Memory B cell (primary cell): ENCODE results near the gene WDR64.
"Not testable (repeated sequence)": the region's sequence is repeated elsewhere in the genome, so short reads cannot be mapped to it uniquely, and the experiment has no call there.

Experiments used
- ATAC-seq: fragments of 150-1000 bp; cut with Tn5 transposase; 2 replicates; pipeline ENCODE4 v1.10.0; 2021; ENCODE audit warnings: low read depth, mild to moderate bottlenecking, moderate library complexity
- DNase-seq, 2 donors: peaks; one replicate each; pipeline ENCODE4 v3.0.0; 2022; ENCODE audit warnings: low spot score in 2 of 2
- H3K27ac Mint-ChIP-seq: one replicate; pipeline ENCODE4 v1.8.0; 2022; ENCODE audit warnings: mild to moderate bottlenecking, moderate library complexity, mixed read lengths
- H3K27me3 Mint-ChIP-seq: one replicate; pipeline ENCODE4 v1.8.0; 2022; ENCODE audit warnings: mixed read lengths
- H3K36me3 Mint-ChIP-seq: one replicate; pipeline ENCODE4 v1.8.0; 2022; ENCODE audit warnings: mild to moderate bottlenecking, mixed read lengths
- H3K4me1 Mint-ChIP-seq: one replicate; pipeline ENCODE4 v1.8.0; 2022; ENCODE audit warnings: mixed read lengths
- H3K4me3 Mint-ChIP-seq: one replicate; pipeline ENCODE4 v1.8.0; 2022; ENCODE audit warnings: mild to moderate bottlenecking, moderate library complexity, mixed read lengths
- H3K9me3 Mint-ChIP-seq: one replicate; pipeline ENCODE4 v1.8.0; 2022; ENCODE audit warnings: mixed read lengths

Gene WDR64

DNA sequence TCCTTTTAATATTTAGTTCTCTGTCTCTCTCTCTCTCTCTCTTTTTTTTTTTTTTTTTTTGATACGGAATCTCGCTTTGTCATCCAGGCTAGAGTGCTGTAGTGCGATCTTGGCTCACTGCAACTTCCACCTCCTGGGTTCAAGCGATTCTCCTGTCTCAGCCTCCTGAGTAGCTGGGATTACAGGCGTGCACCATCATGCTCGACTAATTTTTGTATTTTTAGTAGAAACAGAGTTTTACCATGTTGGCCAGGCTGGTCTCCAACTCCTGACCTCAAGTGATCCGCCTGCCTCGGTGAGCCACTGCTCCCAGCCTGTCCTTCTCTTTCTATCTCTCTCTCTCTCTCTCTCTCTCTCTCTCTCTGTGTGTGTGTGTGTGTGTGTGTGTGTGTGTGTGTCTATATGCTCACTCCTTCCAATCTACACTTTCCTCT lies 83.4 kb downstream of the WDR64 start:
- H3K4me1 Mint-ChIP-seq, H3K4me3 Mint-ChIP-seq, H3K9me3 Mint-ChIP-seq, H3K27me3 Mint-ChIP-seq, H3K27ac Mint-ChIP-seq, ATAC-seq, H3K36me3 Mint-ChIP-seq, DNase-seq: not testable (repeated sequence)

DNA sequence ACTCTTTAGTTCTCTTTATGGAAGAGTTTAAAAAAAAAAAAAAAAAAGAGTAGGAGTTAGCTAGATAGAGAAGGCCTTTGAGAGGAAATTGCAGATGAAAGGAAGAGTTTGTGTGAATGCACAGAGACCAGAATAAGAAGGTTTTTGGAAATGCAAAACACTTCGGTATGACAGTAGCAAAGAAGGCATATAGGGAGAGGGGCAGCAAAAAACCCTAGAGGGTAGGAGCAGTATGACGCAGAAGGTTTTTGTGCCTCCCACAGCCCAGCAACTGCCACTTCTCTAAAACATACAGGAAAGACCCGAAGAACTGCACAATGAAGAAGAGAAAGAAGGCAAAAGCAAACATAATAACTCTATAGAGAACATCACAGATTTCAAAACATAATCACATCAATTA lies 84.3 kb downstream of the WDR64 start:
- Mint-ChIP-seq H3K27me3 (peaks cover 4% of the 10 kb centered on the region), H3K9me3 (no peaks in the 10 kb centered on the region), H3K36me3 (no peaks in the 10 kb centered on the region), H3K4me3 (no peak overlapping the region), H3K4me1 (peaks cover 2% of the 10 kb centered on the region), H3K27ac (no peak overlapping the region)
- no peak for DNase-seq
- ATAC-seq = no peak

DNA sequence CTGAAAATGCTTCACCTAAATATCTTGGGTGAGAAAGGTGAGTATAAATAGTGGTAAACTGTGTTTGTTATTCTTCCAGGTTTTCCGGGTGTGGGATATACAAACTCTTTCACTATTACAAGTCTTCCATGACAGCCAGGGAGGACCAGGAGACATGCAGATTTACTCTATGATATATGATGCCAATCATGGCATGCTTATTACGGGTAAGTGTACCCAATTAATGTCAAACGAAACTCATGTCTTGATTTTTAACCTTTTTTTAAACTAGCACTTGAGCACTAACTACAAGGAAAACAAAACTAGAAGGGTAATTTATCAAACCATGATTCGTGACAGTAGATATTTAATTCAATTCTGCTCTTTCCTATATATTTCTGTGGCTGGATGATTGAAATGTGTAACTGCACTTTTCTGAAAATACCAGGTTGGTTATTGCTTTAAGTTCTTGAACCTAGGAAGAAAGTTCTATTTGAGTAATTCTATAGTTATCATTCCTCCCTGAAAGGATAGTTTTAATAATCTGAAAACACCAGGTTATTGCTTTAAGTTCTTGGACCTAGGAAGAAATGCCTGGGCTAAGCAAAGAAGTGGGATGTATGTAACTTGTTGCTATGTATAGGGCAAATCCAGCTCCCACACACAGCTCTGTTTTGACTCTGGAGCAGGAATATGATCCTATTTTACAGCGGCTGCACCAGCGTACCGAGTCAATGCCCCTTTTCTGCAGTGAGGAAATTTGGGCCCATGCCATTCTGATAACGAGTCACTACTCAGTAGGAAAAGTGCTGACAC lies 86.4 kb downstream of the WDR64 start:
- no peak overlapping the region for H3K4me3 Mint-ChIP-seq
- H3K4me1 Mint-ChIP-seq = peaks cover 4% of the 10 kb centered on the region
- ATAC-seq (no peak), DNase-seq (no peak)
- H3K36me3 Mint-ChIP-seq = no peaks in the 10 kb centered on the region
- no peaks in the 10 kb centered on the region for H3K9me3 Mint-ChIP-seq
- peaks cover 6% of the 10 kb centered on the region for H3K27me3 Mint-ChIP-seq
- H3K27ac Mint-ChIP-seq = no peak overlapping the region

DNA sequence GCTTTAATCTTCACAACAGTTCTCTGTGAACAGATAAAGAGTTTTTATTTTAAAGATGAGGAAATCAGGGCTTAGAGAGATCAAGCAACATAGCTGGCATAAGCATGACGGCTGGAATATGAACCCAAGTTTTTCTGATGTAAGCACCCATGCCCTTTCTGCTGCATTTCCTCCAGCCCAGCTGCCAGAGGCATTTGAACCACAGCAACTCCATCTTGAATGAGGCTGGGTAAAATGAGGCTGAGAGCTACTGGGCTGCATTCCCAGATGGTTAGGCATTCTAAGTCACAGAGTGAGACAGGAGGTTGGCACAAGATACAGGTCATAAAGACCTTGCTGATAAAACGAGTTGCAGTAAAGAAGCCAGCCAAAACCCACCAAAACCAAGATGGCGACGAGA lies 90.0 kb downstream of the WDR64 start:
- H3K9me3 Mint-ChIP-seq = no peaks in the 10 kb centered on the region
- no peaks in the 10 kb centered on the region for H3K36me3 Mint-ChIP-seq
- peaks cover 10% of the 10 kb centered on the region for H3K27me3 Mint-ChIP-seq
- DNase-seq = no peak
- H3K4me1 Mint-ChIP-seq = peaks cover 2% of the 10 kb centered on the region
- ATAC-seq = no peak
- no peak overlapping the region for H3K4me3 Mint-ChIP-seq
- H3K27ac Mint-ChIP-seq = no peak overlapping the region

DNA sequence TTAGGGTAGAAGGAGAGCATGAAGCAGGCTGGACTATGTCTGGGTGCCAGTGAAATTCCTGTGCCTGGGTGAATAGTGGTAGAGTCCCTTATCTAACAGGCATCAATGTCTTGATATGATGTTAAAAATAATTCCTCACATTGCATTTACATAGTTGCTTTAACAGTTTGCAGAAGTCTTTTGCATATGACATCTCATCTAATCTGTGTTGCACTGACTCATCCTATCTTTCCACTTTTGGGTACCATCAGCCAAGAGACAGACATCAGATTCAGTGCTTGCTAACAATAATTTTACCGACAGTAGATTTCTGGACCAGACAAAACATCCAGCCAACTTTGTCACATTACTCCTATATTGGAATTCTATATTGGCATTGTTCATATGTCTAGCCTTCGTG lies 92.5 kb downstream of the WDR64 start:
- Mint-ChIP-seq H3K27ac (no peak overlapping the region), H3K4me3 (no peak overlapping the region), H3K4me1 (peaks cover 2% of the 10 kb centered on the region), H3K27me3 (peaks cover 13% of the 10 kb centered on the region), H3K9me3 (no peaks in the 10 kb centered on the region), H3K36me3 (no peaks in the 10 kb centered on the region)
- no peak for ATAC-seq
- DNase-seq = no peak

DNA sequence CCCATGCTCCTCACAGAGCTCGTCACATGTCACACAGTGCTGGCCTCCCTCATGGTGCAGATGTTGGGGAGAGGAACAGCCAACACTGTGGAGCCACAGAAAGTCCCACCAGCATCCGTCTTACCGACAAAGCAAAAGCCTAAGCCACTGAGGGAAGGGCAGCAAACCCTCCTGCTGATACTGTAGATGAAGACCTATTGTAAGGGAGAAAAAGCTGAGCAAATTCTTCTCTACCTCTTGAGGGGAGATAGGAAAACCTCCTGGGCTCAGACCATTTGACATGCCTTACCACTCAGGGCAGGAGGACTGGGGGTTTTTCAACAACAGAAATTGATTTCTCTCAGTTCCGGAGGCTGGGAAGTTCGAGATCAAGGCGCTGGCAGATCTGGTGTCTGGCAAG lies 95.9 kb downstream of the WDR64 start:
- DNase-seq (no peak), ATAC-seq (no peak)
- no peak overlapping the region for H3K4me3 Mint-ChIP-seq
- H3K4me1 Mint-ChIP-seq = no peaks in the 10 kb centered on the region
- H3K27me3 Mint-ChIP-seq = peaks cover 13% of the 10 kb centered on the region
- H3K27ac Mint-ChIP-seq = no peak overlapping the region
- no peaks in the 10 kb centered on the region for H3K36me3 Mint-ChIP-seq
- H3K9me3 Mint-ChIP-seq = no peaks in the 10 kb centered on the region

DNA sequence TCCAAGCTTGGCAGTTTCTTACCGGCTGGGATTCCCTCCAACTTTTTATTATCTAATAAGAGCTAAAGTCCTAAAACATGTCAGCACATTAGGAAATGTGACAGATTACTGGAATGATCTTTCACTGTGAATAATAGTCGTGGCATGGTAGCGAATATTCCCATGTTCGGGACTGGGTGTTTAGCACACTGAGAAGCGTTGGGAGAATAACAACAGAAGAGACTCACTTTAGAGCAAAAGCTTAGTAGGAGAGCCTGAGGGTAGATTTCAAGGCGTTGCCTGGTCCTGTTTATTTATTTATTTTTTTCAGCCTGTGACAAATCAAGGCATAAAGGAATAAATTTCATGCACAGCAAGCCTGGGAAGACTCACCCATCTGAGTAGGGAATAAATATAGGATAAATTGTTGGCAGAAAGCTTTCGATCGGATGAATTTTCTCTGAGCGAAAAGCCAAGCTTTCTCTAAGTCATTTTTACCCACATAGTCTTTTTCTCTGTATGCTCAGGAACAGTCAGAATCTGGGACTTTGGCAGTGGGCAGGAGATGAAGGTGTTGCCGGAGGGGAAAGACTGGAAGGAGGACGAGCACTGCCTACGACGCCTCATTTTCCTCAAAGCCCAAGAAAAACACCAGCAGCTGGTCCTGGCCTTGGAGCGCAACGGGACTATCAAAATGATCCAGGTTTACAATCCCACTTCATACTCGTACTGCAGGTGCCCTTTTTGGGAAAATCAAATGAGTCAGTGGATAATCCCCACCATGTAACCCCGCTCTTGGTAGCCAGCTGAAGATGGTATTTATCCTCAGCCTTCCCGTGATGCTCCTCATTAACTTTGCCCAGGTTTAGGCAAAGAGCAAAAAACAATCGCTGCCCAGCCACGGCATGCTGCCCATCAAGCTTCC lies 97.2 kb downstream of the WDR64 start:
- no peaks in the 10 kb centered on the region for H3K36me3 Mint-ChIP-seq
- H3K4me3 Mint-ChIP-seq = no peak overlapping the region
- peaks cover 9% of the 10 kb centered on the region for H3K27me3 Mint-ChIP-seq
- no peak for DNase-seq
- ATAC-seq = no peak
- no peak overlapping the region for H3K27ac Mint-ChIP-seq
- H3K4me1 Mint-ChIP-seq = no peaks in the 10 kb centered on the region
- H3K9me3 Mint-ChIP-seq = no peaks in the 10 kb centered on the region

DNA sequence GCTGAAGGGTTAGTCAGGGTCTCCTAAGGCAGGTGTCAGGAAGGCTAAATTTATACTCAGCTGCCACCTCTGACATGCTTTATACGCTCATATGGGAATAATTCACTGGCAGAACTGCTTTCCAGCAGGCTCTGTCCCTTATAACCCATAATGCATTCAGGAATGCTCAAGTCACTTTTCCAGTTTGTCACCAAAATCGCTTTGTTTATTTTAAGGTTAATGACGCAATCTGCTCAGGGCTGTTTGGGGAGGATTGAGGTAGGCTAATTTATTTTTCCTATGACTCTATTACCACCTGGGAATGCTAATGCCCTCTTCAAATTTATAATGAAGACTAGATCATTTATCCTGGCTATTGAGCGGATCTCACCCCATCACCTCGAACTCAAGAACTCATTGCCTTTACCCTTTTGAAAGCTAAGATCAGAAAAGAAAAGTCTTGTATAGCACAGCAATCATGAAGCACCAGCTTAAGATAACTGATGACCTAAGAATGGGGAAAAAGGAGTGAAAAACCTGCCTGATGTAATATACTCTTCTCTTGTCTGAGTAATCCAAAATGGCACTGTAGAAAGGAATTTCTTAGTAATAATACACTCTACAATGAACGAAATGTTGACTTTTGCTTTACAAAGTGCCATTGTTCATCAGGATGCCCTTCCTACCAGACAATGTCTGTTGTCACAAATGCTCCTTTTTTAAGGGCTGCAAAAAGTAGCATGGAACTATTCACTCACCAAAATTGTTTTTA lies 98.0 kb downstream of the WDR64 start:
- H3K4me1 Mint-ChIP-seq = no peaks in the 10 kb centered on the region
- H3K27me3 Mint-ChIP-seq = peaks cover 9% of the 10 kb centered on the region
- no peak for DNase-seq
- H3K9me3 Mint-ChIP-seq = no peaks in the 10 kb centered on the region
- no peak overlapping the region for H3K4me3 Mint-ChIP-seq
- H3K27ac Mint-ChIP-seq = no peak overlapping the region
- H3K36me3 Mint-ChIP-seq = no peaks in the 10 kb centered on the region
- ATAC-seq = no peak

DNA sequence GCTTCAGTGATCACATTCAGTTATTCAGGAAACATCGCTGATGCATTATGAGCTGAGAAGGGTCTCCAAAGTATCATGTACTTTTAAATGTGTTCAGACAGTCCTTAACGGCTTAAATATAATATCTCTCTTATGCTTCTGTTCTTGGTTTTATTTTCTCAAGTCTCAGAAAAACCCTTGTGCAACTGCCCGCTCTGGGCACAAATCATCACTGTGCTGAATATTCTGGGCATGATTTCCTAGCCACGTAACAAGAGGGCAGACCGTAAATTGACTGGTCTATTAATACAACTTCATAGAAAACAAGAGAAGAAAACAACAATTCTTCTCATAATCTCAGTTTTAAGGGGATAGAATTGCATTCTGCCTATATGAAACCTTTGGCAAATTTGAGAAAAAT lies 99.4 kb downstream of the WDR64 start:
- no peak overlapping the region for H3K4me3 Mint-ChIP-seq
- H3K27me3 Mint-ChIP-seq = peaks cover 5% of the 10 kb centered on the region
- no peak for ATAC-seq
- no peaks in the 10 kb centered on the region for H3K4me1 Mint-ChIP-seq
- no peak for DNase-seq
- no peak overlapping the region for H3K27ac Mint-ChIP-seq
- no peaks in the 10 kb centered on the region for H3K36me3 Mint-ChIP-seq
- H3K9me3 Mint-ChIP-seq = peaks cover 2% of the 10 kb centered on the region

DNA sequence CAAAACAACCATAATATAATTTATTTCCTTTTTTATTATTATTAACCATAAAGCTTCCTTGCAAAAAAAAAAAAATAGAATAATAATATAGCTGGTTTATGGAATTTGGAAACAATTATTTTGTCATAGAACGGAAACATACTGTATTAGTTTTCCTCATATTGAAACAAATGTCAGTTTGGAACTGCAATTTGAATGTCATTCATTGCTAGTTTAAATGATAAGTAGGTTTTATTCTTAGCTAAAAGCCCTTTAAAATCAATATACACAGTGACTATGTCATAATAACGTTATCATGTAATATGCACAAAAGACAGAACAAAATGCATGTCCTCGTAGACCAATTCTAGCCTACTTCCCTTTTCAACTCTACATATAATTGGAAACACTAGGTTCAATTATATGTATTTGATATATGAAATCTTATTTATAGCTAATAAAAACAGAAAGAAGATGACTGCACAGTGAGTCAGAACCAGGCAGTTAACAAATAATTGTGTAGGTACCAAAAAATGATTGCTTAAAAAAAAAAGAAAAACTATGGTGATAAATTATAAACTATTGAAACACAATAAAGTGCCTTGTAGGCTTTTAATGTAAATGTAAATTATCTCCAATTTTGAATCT lies 110.7 kb downstream of the WDR64 start:
- ATAC-seq (no peak), DNase-seq (no peak)
- Mint-ChIP-seq H3K27me3 (peaks cover 5% of the 10 kb centered on the region), H3K4me3 (no peak overlapping the region), H3K9me3 (no peaks in the 10 kb centered on the region), H3K4me1 (no peaks in the 10 kb centered on the region), H3K27ac (no peak overlapping the region), H3K36me3 (no peaks in the 10 kb centered on the region)

DNA sequence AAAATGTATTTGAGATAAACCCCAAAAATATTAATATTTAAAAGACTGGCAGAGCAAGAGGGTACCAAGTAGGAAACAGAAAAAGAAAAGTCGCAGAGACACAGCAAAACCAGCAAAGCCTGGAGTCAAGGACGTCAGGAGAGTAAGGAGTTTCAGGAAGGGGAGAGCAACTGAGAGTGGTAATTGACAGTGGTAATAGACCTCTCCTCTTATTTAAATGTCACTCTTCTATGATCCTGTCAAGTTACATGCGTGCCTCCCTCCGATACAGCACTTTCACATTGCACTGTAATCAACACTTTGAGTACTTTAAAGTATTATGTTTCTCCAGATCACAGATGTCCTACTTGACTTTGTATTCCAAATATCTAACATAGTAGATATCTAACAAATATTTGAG lies 113.3 kb downstream of the WDR64 start:
- H3K9me3 Mint-ChIP-seq = no peaks in the 10 kb centered on the region
- H3K4me1 Mint-ChIP-seq = no peaks in the 10 kb centered on the region
- no peaks in the 10 kb centered on the region for H3K36me3 Mint-ChIP-seq
- H3K27ac Mint-ChIP-seq = no peak overlapping the region
- ATAC-seq (no peak), DNase-seq (no peak)
- peaks cover 4% of the 10 kb centered on the region for H3K27me3 Mint-ChIP-seq
- no peak overlapping the region for H3K4me3 Mint-ChIP-seq

DNA sequence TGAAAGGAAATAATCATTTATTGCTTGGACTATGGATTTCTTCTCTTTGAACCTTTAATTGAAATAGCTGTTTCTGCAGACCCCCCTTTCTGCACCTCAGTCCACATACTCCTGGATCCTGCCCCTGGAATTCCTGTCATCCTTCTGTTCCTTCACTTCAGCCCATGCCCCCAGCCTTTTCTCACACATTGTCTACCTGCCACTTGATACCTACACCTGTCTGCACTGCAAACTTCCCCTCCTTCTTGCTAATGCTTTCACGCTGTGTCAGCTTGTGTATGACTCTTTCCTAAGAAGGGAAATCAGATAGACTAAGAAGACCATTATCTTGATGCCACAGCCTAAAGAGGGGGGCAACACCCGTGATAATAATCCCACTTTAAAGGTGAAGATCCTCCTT lies 115.7 kb downstream of the WDR64 start:
- no peak for ATAC-seq

DNA sequence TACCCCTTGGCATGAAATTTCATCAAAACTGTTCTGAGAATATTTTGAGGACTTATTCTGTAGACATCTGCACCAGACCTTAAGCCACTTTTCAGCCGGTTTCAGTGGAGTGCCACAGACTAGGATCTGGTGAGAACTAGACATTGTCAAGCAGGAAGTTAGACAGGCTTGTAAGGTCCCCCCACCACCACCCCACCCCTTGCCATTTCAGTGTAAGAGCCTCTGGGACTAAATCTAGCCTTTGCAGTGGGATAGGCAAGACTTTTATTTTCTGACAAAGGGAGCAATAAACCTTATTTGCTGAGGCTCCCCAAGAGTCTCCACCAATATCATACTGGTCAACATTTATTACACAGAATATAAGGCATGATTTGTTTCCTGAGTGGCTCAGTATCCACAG lies 118.0 kb downstream of the WDR64 start:
- H3K36me3 Mint-ChIP-seq = no peaks in the 10 kb centered on the region
- no peak overlapping the region for H3K27ac Mint-ChIP-seq
- ATAC-seq (no peak), DNase-seq (no peak)
- no peaks in the 10 kb centered on the region for H3K4me1 Mint-ChIP-seq
- H3K9me3 Mint-ChIP-seq = no peaks in the 10 kb centered on the region
- peaks cover 2% of the 10 kb centered on the region for H3K27me3 Mint-ChIP-seq
- H3K4me3 Mint-ChIP-seq = no peak overlapping the region

More for the DNA sequence above, 115.7 kb downstream of the WDR64 start:
- Mint-ChIP-seq H3K4me3 (no peak overlapping the region), H3K27me3 (peaks cover 4% of the 10 kb centered on the region), H3K9me3 (no peaks in the 10 kb centered on the region), H3K36me3 (no peaks in the 10 kb centered on the region), H3K27ac (no peak overlapping the region), H3K4me1 (no peaks in the 10 kb centered on the region)
- DNase-seq = no peak

DNA sequence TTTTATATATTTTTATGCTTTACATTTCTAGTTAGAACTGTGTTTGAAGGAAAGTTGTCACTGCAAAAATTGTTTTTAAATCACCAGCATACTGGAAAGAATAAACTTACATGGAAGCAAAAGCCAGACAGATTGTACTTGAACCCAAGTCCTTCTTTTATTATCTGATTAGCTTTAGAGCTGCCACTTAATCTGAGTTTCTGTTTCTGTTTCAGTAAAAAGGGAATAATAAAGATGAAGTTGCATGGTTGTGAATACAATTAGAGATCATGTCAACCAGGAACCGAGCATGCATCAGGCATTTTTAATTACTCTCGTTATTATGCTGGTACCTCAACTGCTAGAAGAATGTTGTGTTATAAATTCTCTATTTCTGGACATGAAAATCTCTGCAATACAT lies 119.0 kb downstream of the WDR64 start:
- DNase-seq (no peak), ATAC-seq (no peak)
- H3K27ac Mint-ChIP-seq = no peak overlapping the region
- no peaks in the 10 kb centered on the region for H3K9me3 Mint-ChIP-seq
- H3K36me3 Mint-ChIP-seq = no peaks in the 10 kb centered on the region
- no peaks in the 10 kb centered on the region for H3K4me1 Mint-ChIP-seq
- H3K27me3 Mint-ChIP-seq = peaks cover 2% of the 10 kb centered on the region
- H3K4me3 Mint-ChIP-seq = no peak overlapping the region
